ENCODE results near the gene CALHM6.

- no peak for TF ChIP-seq CTCF (IDR thresholded peaks at IDR 0.05; ENCODE audit: low read length)
- TF ChIP-seq EZH2 (IDR thresholded peaks at IDR 0.05; ENCODE audit: borderline replicate concordance, low read length): no peak
Measured at GRCh38 chr6:116456927-116457326, 4.2 kb upstream of the CALHM6 start.

Data from OCI-LY1 (cell line).